Liver (tissue), 3 donors: ENCODE data around the gene GRAP2.
"Not testable (repeated sequence)": the region's sequence is repeated elsewhere in the genome, so short reads cannot be mapped to it uniquely, and the experiment has no call there.

Experiments
- EGR1 ChIP-seq, 2 donors: IDR thresholded peaks; 2 replicates each; pipeline ENCODE4 v1.6.1; 2016 to 2018; ENCODE audit warnings: antibody characterized with exemption in 2 of 2, low read depth in 2 of 2
- GABPA ChIP-seq, 2 donors: IDR thresholded peaks in 1 of 2; conservative IDR thresholded peaks in 1 of 2; 2 replicates each; pipeline ENCODE4 v1.6.1; 2016; ENCODE audit warnings: antibody characterized with exemption in 2 of 2, mild to moderate bottlenecking in 1 of 2, moderate library complexity in 1 of 2
- JUND ChIP-seq, 2 donors: IDR thresholded peaks; 2 replicates each; pipeline ENCODE4 v1.6.1; 2016; ENCODE audit warnings: antibody characterized with exemption in 2 of 2
- RAD21 ChIP-seq, 2 donors: IDR thresholded peaks; 2 replicates each; pipeline ENCODE4 v1.6.1; 2016; ENCODE audit warnings: antibody characterized with exemption in 2 of 2, mild to moderate bottlenecking in 2 of 2
- SP1 ChIP-seq: IDR thresholded peaks from 2 replicates; pipeline ENCODE4 v1.6.1; 2018; ENCODE audit warnings: antibody characterized with exemption, mild to moderate bottlenecking
- TAF1 ChIP-seq: conservative IDR thresholded peaks from 2 replicates; pipeline ENCODE4 v1.6.1; 2016; ENCODE audit warnings: antibody characterized with exemption, mild to moderate bottlenecking
- YY1 ChIP-seq: IDR thresholded peaks from 2 replicates; pipeline ENCODE4 v1.6.1; 2016; ENCODE audit warnings: antibody characterized with exemption, mild to moderate bottlenecking
- TF ChIP-seq, protein P1 (sequence below): IDR thresholded peaks from 2 replicates; pipeline ENCODE4 v1.6.1; 2016; ENCODE audit warnings: antibody characterized with exemption
- TF ChIP-seq, protein P2 (sequence below): fragments of 150-350 bp; IDR thresholded peaks from 2 replicates; pipeline ENCODE4 v1.5.1; 2017; ENCODE audit warnings: improper control_type of control experiment, low read depth, low read length; ENCODE audit not compliant: missing input control
- TF ChIP-seq, protein P3 (sequence below): IDR thresholded peaks from 2 replicates; pipeline ENCODE4 v1.6.1; 2016; ENCODE audit warnings: antibody characterized with exemption
- TF ChIP-seq, protein P4 (sequence below): IDR thresholded peaks from 2 replicates; pipeline ENCODE4 v1.6.1; 2016; ENCODE audit warnings: antibody characterized with exemption, mild to moderate bottlenecking
- donor health status: healthy.
- donor health status: healthy.

DNA sequence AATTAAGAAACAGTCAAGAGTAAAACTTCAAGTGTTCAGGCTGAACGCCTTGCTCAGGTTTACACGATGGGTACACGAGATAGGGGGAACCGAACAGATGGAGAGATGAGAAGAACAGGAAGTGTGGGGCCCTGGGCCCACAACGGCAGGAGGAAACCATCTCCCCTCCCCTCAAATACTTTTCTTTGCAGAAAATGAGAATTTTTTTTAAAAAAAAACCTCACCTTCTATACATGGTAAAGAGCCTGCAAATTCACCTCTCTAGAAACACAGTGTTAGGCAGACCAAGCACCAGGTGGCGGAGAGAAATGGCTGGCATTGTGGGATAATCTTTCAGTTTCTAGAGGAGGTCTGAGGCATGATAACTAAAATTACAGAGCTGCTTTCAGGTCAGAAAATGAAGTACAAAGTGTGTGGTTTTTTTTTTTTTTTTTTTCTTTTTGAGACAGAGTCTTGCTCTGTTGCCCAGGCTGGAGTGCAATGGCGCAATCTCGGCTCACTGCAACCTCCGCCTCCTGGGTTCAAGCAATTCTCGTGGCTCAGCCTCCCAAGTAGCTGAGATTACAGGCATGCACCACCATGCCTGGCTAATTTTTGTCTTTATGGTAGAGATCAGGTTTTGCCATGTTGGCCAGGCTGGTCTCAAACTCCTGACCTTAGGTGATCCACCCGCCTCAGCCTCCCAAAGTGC is 50.9 kb downstream of the GRAP2 start:
- not testable (repeated sequence) for TF ChIP-seq TAF1; YY1; GABPA (IDR thresholded peaks at IDR 0.05 in 1 of 2, conservative IDR thresholded peaks at IDR 0.05 in 1 of 2); EGR1 (IDR thresholded peaks at IDR 0.05; ENCODE audit: low read depth in 2 of 2); RAD21 (IDR thresholded peaks at IDR 0.05); SP1; JUND (IDR thresholded peaks at IDR 0.05)
- TF ChIP-seq, protein P1, sequence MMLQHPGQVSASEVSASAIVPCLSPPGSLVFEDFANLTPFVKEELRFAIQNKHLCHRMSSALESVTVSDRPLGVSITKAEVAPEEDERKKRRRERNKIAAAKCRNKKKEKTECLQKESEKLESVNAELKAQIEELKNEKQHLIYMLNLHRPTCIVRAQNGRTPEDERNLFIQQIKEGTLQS: not testable (repeated sequence)
- TF ChIP-seq, protein P2, sequence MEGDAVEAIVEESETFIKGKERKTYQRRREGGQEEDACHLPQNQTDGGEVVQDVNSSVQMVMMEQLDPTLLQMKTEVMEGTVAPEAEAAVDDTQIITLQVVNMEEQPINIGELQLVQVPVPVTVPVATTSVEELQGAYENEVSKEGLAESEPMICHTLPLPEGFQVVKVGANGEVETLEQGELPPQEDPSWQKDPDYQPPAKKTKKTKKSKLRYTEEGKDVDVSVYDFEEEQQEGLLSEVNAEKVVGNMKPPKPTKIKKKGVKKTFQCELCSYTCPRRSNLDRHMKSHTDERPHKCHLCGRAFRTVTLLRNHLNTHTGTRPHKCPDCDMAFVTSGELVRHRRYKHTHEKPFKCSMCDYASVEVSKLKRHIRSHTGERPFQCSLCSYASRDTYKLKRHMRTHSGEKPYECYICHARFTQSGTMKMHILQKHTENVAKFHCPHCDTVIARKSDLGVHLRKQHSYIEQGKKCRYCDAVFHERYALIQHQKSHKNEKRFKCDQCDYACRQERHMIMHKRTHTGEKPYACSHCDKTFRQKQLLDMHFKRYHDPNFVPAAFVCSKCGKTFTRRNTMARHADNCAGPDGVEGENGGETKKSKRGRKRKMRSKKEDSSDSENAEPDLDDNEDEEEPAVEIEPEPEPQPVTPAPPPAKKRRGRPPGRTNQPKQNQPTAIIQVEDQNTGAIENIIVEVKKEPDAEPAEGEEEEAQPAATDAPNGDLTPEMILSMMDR: not testable (repeated sequence)
- TF ChIP-seq, protein P3, sequence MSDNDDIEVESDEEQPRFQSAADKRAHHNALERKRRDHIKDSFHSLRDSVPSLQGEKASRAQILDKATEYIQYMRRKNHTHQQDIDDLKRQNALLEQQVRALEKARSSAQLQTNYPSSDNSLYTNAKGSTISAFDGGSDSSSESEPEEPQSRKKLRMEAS: not testable (repeated sequence)
- TF ChIP-seq, protein P4, sequence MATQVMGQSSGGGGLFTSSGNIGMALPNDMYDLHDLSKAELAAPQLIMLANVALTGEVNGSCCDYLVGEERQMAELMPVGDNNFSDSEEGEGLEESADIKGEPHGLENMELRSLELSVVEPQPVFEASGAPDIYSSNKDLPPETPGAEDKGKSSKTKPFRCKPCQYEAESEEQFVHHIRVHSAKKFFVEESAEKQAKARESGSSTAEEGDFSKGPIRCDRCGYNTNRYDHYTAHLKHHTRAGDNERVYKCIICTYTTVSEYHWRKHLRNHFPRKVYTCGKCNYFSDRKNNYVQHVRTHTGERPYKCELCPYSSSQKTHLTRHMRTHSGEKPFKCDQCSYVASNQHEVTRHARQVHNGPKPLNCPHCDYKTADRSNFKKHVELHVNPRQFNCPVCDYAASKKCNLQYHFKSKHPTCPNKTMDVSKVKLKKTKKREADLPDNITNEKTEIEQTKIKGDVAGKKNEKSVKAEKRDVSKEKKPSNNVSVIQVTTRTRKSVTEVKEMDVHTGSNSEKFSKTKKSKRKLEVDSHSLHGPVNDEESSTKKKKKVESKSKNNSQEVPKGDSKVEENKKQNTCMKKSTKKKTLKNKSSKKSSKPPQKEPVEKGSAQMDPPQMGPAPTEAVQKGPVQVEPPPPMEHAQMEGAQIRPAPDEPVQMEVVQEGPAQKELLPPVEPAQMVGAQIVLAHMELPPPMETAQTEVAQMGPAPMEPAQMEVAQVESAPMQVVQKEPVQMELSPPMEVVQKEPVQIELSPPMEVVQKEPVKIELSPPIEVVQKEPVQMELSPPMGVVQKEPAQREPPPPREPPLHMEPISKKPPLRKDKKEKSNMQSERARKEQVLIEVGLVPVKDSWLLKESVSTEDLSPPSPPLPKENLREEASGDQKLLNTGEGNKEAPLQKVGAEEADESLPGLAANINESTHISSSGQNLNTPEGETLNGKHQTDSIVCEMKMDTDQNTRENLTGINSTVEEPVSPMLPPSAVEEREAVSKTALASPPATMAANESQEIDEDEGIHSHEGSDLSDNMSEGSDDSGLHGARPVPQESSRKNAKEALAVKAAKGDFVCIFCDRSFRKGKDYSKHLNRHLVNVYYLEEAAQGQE: not testable (repeated sequence)
